Measurements from ENCODE around the gene RASGEF1B. TPM values are rescaled to one million over a fixed set of nuclear protein-coding genes. Genes with fewer than 3 reads are reported as not detected.

The RASGEF1B gene
- total and polyA plus RNA-seq, 4 donors, result 8.9 to 57.4 (median 32.1) TPM

DNA sequence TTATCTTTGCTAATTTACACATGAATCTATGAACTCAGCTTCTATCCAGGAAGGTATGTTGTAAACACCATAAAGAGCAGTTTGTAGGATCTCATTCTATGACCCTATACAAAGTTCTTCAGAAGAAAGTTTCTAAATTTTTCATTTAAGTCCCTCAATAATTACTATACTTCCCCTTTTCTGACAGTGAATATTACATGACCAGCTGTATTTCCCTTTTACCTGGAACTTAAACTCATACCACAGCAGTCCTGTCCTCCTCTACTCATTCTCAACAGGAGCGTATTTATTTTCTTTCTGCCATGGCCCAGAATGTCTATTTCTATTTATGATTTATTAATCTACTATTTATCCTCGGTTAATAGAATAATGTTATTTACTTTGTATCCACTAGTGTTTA, 15.8 kb downstream of the RASGEF1B start:
- DNase-seq (ENCODE audit: low spot score), result no peak
- Histone ChIP-seq H3K9me3 (ENCODE audit: control insufficient read depth in 4 of 4, low read length in 3 of 4) (no peaks in the 10 kb centered on the region), H3K4me1 (ENCODE audit: control insufficient read depth in 4 of 4, insufficient read depth in 4 of 4, low read length in 3 of 4) (peaks cover 0 to 8% (median 3%) of the 10 kb centered on the region in 4 donors), H3K9ac (ENCODE audit: low read depth in 1 of 2, low read length in 2 of 2) (no peak overlapping the region), H3K27ac (ENCODE audit: low read depth in 1 of 2, low read length in 2 of 2) (no peak overlapping the region), H3K4me3 (ENCODE audit: low read depth in 1 of 3, low read length in 3 of 3) (no peak overlapping the region), H3K36me3 (ENCODE audit: control insufficient read depth in 4 of 4, insufficient read depth in 3 of 4, low read depth in 1 of 4, low read length in 3 of 4) (peaks cover 8 to 81% (median 70%) of the 10 kb centered on the region in 4 donors), H3K27me3 (ENCODE audit: control insufficient read depth in 4 of 4, insufficient read depth in 4 of 4, low read length in 3 of 4) (no peaks in the 10 kb centered on the region)
- 73% methylated on average over 2 of the region's 2 CpGs for WGBS
- TF ChIP-seq HNF4A (conservative IDR thresholded peaks at IDR 0.05) (no peak), GABPA (IDR thresholded peaks at IDR 0.05 in 1 of 2, conservative IDR thresholded peaks at IDR 0.05 in 1 of 2) (no peak), NR2F2 (IDR thresholded peaks at IDR 0.05) (no peak), CTCF (IDR thresholded peaks at IDR 0.05; ENCODE audit: low read depth, low read length, missing input control) (no peak), JUND (IDR thresholded peaks at IDR 0.05) (no peak), RAD21 (IDR thresholded peaks at IDR 0.05) (no peak), SP1 (IDR thresholded peaks at IDR 0.05) (no peak), EGR1 (IDR thresholded peaks at IDR 0.05; ENCODE audit: low read depth in 2 of 2) (no peak), TAF1 (conservative IDR thresholded peaks at IDR 0.05) (no peak), MAX (IDR thresholded peaks at IDR 0.05) (no peak), RXRA (IDR thresholded peaks at IDR 0.05) (no peak), FOXA1 (IDR thresholded peaks at IDR 0.05) (no peak), HNF4G (IDR thresholded peaks at IDR 0.05) (no peak), ATF3 (IDR thresholded peaks at IDR 0.05) (no peak)
- TF ChIP-seq, protein P1, sequence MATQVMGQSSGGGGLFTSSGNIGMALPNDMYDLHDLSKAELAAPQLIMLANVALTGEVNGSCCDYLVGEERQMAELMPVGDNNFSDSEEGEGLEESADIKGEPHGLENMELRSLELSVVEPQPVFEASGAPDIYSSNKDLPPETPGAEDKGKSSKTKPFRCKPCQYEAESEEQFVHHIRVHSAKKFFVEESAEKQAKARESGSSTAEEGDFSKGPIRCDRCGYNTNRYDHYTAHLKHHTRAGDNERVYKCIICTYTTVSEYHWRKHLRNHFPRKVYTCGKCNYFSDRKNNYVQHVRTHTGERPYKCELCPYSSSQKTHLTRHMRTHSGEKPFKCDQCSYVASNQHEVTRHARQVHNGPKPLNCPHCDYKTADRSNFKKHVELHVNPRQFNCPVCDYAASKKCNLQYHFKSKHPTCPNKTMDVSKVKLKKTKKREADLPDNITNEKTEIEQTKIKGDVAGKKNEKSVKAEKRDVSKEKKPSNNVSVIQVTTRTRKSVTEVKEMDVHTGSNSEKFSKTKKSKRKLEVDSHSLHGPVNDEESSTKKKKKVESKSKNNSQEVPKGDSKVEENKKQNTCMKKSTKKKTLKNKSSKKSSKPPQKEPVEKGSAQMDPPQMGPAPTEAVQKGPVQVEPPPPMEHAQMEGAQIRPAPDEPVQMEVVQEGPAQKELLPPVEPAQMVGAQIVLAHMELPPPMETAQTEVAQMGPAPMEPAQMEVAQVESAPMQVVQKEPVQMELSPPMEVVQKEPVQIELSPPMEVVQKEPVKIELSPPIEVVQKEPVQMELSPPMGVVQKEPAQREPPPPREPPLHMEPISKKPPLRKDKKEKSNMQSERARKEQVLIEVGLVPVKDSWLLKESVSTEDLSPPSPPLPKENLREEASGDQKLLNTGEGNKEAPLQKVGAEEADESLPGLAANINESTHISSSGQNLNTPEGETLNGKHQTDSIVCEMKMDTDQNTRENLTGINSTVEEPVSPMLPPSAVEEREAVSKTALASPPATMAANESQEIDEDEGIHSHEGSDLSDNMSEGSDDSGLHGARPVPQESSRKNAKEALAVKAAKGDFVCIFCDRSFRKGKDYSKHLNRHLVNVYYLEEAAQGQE (IDR thresholded peaks at IDR 0.05), result no peak

DNA sequence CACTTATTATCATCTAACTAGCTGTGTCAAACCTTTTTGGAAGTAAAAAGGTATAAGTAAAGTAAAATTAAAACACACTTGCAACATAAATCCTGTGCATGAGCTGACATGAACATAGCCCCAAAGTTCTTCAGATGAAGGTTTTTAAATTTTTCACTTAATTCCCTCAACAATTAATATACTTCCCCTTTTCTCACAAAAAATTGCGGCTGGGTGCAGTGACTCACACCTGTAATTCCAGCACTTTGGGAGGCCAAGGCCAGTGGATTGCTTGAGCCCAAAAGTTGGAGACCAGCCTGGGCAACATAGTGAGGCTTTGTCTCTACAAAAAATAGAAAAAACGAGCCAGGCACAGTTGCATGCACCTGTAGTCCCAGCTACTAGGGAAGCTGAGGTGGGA, 16.8 kb downstream of the RASGEF1B start:
- no peaks in the 10 kb centered on the region for H3K27me3 ChIP-seq (ENCODE audit: control insufficient read depth in 4 of 4, insufficient read depth in 4 of 4, low read length in 3 of 4)
- no peak overlapping the region for H3K9ac ChIP-seq (ENCODE audit: low read depth in 1 of 2, low read length in 2 of 2)
- H3K4me1 ChIP-seq (ENCODE audit: control insufficient read depth in 4 of 4, insufficient read depth in 4 of 4, low read length in 3 of 4), result peaks cover 0 to 6% (median 2%) of the 10 kb centered on the region in 4 donors
- peaks cover 11 to 84% (median 73%) of the 10 kb centered on the region in 4 donors for H3K36me3 ChIP-seq (ENCODE audit: control insufficient read depth in 4 of 4, insufficient read depth in 3 of 4, low read depth in 1 of 4, low read length in 3 of 4)
- DNase-seq (ENCODE audit: low spot score), result no peak
- H3K4me3 ChIP-seq (ENCODE audit: low read depth in 1 of 3, low read length in 3 of 3), result no peak overlapping the region
- WGBS, result 84% methylated on average over 2 of the region's 2 CpGs
- H3K27ac ChIP-seq (ENCODE audit: low read depth in 1 of 2, low read length in 2 of 2), result no peak overlapping the region
- TF ChIP-seq GABPA (IDR thresholded peaks at IDR 0.05 in 1 of 2, conservative IDR thresholded peaks at IDR 0.05 in 1 of 2) (no peak), RAD21 (IDR thresholded peaks at IDR 0.05) (no peak), HNF4A (conservative IDR thresholded peaks at IDR 0.05) (no peak), JUND (IDR thresholded peaks at IDR 0.05) (no peak), ATF3 (IDR thresholded peaks at IDR 0.05) (no peak), RXRA (IDR thresholded peaks at IDR 0.05) (no peak), CTCF (IDR thresholded peaks at IDR 0.05; ENCODE audit: low read depth, low read length, missing input control) (no peak)
- no peaks in the 10 kb centered on the region for H3K9me3 ChIP-seq (ENCODE audit: control insufficient read depth in 4 of 4, low read length in 3 of 4)

Data from liver (tissue), 9 donors.